AG09309 (cell line): Measurements from ENCODE around the gene ENDOG.
A peak's percentile ranks its signal among the peaks of the same experiment; 100 is the strongest.
"Not testable (repeated sequence)": the region's sequence is repeated elsewhere in the genome, so short reads cannot be mapped to it uniquely, and the experiment has no call there.

ENCODE experiments used
- DNase-seq: peaks from one replicate; pipeline ENCODE4 v3.0.0-alpha.2; 2010; ENCODE audit warnings: low read depth
- H3K4me3 ChIP-seq: 2 replicates; pipeline ENCODE4 v1.5.1; 2011; ENCODE audit warnings: mild to moderate bottlenecking, low read depth, low read length, moderate library complexity; ENCODE audit not compliant: control insufficient read depth
- CTCF ChIP-seq: IDR thresholded peaks from 2 replicates; pipeline ENCODE4 v1.5.1; 2011; ENCODE audit warnings: mild to moderate bottlenecking, low read depth, low read length, inconsistent platforms; ENCODE audit not compliant: insufficient read depth, control insufficient read depth; ENCODE audit errors: missing control alignments

The ENDOG gene

GRCh38 chr9:128787659-128788058 is 30.6 kb upstream of the ENDOG start:
- no peak for TF ChIP-seq CTCF
- DNase-seq: no peak
- H3K4me3 ChIP-seq: peak overlapping the region; percentile 94

- DNase-seq: no peak
- TF ChIP-seq CTCF: no peak
- peak overlapping the region; percentile 94; the same call in 1 of the 2 replicates for H3K4me3 ChIP-seq
These were observed 29.9 kb upstream of the ENDOG start for GRCh38 chr9:128788445-128788844.

GRCh38 chr9:128790536-128790935 is 27.8 kb upstream of the ENDOG start:
- no peak for TF ChIP-seq CTCF
- no peak for DNase-seq
- no peak overlapping the region for H3K4me3 ChIP-seq

- H3K4me3 ChIP-seq: no peak overlapping the region
- TF ChIP-seq CTCF: no peak
- DNase-seq: no peak
These were observed 26.2 kb upstream of the ENDOG start for GRCh38 chr9:128792134-128792533.

GRCh38 chr9:128792978-128793686 is 25.2 kb upstream of the ENDOG start:
- no peak for TF ChIP-seq CTCF
- no peak for DNase-seq
- no peak overlapping the region for H3K4me3 ChIP-seq

- DNase-seq, H3K4me3 ChIP-seq: not testable (repeated sequence)
These were observed 23.3 kb upstream of the ENDOG start for GRCh38 chr9:128794961-128795360.

- H3K4me3 ChIP-seq: no peak overlapping the region
- DNase-seq: no peak
- TF ChIP-seq CTCF: no peak
These were observed 19.4 kb upstream of the ENDOG start for GRCh38 chr9:128798896-128799295.
